CD1c-positive myeloid dendritic cell (primary cell): Measurements from ENCODE around the gene SEMA7A.
A peak's percentile ranks its signal among the peaks of the same experiment; 100 is the strongest.

ENCODE experiments used
- DNase-seq: peaks from one replicate; pipeline ENCODE4 v3.0.0-alpha.2; 2016; ENCODE audit errors: extremely low spot score

The SEMA7A gene

DNA sequence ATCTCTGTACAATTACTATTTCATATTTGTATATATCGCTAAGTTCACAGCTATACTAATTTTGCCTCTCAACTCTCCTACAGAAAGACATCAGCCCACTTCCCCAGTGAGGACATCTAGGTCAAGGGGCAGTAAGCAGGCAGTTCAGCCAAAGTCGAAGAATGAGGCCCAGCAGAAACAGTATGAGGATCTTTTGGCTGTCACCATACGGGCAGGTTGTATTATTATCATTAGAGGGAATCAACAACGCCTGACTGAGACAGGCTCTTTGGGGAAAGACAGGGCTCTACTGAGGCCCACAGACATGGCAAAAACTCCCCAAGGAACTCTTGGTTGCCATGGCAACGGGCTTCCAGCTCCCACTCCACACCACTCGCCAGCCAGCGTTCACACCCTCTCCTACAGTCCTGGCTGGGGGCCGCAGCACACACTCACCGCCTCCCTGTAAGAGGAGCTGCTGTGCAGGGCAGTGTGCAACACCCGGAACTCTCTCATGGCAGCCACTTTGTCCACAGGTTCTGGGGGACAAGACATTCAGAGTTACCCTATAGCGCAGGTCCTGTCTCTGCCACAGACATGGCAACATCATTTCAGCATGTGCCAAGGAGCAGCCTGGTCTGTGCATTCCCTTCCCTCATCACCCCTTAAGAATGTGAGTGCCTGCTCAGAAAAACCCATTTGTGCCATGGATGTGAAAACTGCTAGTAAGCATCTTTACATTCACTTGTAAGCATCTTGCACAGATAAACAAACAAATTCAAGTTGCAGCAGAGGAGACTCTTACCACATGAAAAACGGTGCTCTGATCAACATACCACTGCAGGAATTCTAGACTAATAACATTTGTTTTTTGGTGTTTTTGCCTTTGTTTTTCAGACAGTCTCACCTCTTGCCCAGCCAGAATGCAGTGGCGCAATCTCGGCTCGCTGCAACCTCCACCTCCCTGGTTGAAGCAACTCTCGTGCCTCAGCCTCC is 18.4 kb upstream of the SEMA7A start:
- no peak for DNase-seq

DNA sequence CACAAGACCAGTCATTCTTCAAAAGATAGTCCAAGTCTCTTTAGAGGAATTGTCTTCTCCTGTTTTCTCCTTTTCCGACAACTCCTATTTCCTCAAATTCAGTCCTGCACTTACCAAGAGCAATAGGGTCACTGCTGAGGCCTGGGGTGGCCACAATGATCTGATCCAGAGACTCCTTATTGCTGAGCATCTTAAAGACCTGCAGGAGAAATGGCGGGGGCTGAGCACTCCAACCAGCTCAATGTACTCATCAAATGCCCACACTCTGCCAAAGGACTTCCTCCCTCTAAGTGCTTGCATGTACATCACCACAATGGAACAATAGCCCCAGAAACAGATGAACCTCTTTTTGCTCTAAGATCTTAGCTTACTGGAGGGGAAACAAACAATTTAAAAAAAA is 17.6 kb upstream of the SEMA7A start:
- DNase-seq = no peak

DNA sequence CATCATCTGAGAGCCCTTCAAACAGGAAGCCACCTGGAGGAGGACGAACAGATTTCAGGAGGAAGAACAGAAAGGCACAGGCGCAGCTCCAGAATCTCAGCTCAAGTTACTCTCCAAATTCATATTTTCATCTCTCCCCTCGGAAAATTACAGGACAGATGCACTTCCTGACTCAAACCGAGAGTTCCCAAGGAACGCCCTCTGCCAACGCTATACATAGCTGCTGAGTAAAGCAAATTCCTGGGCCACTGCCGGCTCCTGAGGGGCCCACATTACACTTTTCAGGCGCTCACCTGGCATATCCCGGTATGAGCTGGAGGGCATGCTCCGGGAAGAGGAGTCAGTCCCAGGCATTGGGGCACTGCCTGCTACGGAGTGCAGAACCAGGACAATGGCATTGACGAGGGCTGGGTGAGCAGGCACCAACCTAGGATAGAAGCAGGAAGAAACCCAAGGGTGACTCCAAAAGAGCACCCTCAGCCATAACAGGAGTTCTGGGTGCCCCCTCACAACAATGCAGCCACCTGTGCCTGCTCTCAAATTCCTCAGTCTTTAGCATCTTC is 16.0 kb upstream of the SEMA7A start:
- DNase-seq = no peak

DNA sequence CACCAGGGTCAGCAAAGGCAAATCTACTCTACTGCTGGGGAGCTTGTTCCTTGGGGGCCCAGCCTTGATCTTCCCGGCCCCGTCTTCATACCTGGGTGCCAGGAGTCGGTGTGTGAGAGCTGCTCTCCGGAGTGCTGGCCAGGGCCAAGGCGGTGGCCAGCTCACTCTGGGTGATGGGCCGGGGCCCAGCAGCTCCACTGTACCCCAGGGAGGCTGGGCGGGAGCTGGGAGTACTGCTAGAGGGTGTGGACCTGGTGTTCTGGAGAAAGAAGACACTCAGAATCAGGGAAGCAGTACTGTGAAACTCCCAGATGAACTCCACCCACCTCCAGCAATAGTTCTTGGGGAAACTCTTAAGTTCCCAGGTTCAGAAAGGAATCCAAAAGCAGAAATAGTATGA is 15.3 kb upstream of the SEMA7A start:
- no peak for DNase-seq

DNA sequence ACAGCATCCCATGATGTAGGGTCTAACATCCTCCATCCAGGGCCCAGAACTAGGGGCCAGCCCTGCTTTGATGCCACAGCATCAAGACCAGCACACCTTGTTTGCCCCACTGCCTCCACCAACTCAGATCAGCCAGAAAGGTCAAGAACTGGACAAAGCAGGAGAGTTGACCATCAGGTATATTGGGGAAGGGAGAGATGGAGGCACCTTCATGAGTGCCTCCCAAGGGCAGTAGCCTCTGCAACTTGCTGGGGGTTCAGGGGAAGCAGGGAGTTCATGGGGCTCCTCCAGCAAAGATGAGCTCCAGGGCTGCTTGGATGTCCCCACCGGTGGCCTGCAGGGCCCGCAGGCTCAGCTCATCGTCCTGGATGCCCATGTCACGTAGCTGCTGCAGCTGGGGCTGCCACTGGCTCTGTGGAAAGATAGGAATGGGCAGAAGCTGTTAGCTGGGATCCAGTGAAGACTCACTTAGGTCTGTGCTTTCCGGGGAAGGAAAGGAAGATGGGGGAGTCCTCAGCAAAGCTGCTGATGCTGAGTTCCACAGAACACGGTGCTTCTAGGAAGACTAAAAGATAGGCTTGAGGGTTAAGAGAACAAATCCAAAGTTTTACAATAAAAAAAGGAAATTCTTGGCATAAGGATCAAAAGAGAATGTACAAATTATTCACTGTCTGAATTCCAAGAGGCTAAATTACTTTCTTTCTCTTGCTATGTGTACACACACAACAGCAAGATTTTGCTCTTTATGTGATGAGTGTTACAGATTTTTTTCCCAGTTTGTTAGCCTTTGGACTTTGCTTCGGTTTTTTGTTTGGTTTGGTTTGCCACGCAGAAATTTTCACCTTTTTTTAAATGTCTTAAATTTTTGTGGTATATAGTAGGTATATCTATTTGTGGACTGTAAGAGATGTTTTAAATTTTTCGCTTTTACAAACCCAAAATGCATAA is 12.3 kb upstream of the SEMA7A start:
- DNase-seq = no peak

DNA sequence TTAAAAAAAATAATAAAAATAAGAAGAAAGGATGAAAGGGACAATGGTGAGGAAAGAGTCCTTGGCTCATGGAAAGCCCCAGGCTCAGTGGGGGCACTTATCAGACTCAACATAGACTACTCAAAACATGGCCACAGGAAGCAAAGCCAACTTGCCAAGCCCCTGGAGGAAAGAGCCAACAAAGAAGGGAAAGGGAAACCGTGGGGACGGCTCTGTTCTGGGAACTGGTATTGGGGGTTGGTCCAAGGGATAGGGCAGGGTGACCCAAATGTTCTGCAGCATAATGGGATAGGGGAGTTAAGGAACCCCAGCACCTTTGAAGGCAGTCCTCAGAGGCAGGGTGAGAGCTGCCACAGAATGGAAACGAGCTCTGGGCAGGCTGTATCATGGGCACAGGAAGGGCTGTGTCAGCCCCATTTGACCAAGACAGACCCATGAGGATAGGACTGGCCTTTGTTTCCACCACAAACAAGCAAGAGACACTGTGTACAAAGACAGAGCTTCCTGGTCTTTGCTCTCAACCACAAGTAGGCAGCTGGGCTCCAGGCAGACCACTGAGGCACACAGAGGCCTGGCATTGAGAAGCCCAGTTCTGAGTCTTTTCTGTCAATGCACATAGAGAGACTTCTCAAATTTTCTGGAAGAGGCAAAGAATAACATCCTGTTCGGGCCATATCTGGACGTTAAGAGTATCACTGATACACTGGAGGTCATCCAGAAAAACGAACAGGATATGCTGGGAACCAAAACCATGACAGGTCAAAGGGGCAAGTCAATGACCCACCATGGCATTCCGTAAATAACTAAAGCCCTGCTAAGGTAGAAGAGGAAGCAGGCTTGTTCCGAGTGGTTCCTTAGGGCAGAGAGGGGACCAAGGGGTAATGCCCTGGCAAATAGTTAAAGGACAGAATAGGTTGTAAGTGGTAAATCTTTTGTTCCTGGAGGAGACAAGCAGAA is 10.6 kb upstream of the SEMA7A start:
- no peak for DNase-seq

DNA sequence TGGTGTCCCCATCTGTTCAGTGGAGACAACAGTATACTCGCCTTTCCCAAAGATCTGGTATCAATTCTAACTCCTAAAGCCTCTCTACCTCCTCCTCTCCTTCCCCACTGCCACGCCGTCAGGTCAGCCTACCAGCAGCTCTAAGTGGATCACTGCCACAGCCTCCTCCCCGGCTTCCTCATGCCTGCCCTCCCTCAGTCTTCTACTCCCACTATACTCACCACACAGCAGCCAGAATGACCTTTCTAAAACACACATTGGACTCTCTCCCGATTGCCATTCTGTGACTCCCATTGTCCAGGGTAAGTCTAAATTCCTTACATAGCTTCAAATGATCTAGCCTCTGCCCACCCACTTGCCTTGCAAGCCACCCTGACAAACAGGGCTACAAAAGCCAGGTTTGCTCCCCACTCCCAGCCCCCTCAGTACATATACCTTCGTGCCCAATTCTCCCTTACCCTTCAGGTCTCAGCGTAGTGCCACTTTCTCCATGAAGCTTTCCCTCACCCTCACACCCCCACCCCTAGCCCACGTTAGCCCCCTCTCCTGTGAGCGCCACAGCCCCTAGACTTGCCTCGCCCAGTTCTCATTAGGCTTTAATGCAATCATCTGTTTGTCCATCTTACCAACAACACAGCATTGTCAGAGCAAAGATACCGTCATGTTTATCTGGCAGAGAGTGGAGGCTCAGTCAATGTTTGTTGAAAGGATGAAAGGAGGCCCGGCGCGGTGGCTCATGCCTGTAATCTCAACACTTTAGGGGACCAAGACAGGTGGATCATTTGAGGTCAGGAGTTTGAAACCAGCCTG is 9.5 kb upstream of the SEMA7A start:
- no peak for DNase-seq

DNA sequence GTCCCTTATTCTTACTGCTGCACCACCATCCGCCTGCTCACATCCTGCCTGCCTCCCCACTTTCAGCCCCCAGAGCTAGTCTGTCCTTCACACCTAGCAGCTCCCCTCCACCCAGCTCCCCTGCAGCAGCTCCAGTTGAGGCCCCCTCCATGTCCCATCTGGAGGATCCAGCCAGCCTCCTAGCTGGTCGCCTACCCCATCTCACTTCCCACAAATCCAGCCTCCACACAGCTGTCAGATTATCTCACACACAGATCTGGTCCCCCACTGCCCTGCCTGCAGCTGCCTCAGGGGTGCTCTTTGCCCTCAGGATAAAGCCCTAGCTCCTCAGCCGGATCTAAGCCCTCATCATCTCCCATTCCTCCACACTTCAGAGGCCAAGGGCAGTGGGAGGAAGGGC is 8.8 kb upstream of the SEMA7A start:
- DNase-seq = no peak

DNA sequence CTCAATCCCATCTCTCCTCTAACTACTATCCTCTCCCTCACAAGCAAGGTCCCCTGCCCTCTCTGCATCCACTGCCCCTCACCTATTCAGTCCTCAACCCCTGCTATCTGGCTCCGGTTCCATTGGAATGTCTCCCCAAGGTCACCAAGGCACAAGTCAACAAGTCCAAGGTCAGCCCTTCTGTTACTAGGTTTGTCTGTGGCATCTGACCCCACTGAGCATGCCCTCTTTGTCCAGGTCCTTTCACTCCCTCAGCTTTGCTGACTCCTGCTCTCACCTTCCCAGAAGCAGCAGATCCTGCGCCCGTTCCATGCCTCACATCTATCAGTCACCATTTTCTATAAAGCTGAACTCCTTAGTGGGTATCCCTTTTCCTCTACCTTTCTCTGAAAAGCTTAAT is 8.3 kb upstream of the SEMA7A start:
- DNase-seq = no peak

DNA sequence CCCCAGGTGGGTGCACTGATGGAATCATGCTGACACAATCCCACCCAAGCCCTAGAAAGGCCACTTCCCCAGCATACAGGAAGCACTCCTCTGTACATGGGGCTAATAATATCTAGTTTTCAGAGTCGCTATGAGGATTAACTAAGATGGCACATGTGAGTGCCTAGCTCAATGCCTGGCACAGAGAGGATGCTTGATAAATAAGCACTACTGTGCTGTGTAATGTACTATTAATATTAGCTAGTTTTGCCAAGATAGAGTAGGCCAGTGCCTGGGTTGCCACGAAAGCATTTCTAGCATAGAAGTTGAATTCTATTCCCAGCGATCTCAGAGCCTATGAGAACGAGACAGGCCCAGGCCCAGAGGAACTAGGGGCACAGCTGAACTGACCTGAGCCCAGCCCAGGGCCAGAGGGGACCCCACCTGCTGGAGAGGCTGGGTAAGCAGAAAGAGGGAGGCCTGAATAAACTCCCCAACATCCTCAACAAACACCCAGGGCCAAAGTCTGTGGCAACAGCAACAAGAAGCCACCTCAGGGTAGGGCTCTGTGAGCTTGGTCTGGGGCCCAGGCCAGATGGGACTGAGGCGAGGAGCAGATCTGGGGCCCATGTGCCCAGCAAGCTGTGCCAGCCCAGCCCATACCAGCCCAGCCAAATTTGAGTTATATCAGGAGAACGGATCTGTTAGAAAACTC is 7.6 kb upstream of the SEMA7A start:
- no peak for DNase-seq

DNA sequence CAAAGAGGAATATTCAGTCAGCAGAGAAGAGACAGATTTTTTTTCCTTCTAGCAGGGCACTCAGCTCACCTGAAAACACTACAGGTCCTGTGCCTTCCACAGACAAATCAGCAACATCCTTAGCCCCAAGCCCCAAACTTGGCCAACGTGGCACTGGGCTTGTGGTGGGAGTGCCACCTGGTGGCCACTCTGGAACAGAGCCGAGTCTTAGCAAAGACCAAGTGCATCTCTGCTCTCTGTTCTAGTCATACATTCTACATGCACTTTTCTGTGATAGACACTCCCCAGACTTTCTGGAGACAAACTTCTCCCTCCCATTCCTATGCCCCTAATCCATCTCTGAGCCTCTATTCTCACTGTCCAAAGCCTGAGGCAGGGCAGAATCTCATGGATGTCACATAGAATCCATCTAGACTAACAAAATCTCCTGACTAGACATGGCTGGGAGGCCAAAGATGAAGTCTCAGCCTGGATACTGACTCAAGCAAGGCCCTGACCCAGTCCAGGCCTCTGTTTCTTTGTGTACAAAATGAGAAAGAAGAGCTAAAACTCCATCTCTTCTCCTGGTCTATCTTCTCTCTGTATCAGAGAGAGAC is 5.1 kb upstream of the SEMA7A start:
- peak; percentile 82 for DNase-seq

DNA sequence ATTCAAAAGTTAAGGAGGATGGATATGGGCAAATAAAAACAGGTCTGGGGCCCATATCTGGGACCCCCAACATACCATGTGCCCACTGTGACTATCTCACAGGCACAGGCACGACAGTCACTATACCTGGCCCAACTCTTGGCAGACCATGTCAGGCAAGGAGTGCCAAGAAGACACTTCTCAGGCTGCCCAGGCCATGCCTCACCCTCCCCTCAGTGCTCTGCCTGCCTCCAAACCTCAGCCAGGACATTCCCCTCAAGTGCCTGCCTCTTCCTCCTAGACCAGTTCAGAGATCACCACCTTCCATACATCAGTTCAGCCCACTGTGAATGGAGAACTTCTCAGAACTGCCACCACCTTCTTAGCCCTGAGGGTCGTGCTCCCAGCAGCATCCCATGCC is 4.4 kb upstream of the SEMA7A start:
- DNase-seq = no peak

DNA sequence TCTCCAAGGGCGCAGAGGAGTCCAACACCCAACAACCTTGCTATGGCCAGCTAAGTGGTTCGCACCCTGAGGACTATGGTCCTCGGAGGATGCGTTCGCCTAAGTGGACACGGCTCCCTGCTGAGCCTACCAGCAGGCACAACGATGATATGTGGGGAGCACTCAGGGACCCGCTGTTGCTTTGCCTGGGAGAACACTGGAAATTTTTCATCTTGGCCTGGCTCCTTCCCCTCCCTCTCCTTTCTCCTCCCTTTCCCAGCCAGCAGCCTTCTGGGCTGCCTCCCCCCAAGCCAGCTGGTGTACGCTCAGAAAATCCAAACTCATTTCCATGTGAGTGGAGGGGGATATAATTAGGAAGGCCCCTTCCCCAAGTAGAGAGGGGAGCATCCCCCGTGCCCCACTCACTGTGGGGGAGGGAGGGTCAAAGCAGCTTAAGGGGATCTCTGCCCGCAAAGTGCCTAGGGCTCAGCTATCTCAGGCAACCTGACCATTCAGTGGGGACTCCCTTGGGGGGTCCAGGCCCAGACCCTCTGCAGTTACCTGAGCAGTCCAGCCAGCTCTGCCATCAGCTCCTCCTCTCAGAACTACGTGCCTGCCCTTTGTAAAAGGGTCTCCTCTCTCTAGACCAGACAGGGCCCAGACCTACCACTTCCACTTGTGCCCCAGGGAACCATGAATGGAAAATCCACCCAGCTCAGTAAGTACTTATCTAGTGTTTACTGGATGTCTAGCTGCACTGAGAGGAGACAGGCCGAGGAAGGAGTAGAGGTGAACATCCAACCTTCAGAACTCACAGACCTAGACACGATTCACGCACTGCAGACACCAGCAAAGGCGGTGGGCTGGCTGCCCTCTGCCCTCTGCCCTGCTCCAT is 742 bp upstream of the SEMA7A start:
- no peak for DNase-seq

DNA sequence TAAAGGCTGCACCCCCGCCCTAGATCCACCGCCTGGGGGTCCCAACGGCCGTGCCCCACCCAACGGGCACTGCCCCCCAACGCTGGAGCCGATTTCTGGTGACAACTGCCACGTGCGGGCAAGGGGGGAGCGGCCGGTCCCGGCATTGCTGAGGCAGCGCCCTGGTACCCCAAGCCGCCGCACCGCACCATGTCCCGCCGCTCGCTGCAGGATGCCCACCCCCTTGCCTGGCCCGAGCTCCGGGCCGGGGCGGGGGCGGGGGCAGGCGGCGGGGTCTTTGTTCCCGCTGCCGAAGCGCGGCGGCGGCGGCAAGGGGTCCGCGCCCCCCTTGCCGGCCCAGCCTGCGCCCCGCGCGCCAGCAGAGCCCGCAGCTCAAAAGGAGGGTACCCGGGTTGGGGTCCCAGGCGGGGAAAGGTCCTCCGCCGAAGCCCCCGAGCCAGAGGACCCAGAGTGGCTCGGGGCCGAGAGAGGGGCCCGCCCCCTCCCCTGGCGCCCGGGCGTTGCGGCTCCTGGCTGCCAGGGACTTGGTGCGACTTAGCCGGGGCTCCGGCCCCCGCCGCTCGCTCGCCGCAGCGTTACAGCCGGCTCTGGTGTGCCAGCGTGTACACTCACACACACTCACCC is 678 bp downstream of the SEMA7A start:
- no peak for DNase-seq

DNA sequence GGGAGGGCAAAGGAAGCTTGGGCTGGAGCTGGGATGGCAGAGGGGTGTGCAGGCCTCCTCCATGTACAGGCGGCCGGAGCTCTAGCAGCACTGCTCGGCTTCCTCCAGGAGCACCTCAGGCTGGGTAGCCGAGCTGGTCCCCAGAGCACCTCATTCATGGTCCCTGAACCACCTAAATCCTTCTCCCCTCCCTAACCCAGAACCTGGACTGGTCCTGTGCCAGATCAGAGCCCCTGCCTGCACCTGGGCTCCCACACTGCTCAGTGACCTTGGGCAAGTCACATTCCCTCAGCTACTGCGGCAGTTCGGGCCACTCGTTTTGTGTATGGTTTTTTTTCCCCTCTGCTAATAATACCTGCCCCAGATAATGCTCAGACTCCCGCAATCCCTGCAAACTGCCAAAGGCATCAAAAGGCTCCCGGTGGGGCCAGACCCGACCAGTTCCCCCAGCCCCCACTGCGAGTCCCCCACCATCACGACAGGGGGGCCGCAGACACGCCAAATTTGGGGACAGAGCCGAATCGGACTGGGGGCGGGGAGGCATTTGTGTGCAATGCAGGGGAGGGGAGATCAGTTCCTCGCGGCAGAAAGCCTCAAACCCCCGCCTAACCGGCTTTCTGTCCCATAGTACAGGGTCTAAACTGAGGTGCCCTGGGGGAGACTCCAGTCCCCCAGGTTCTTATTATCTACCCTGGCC is 1.3 kb downstream of the SEMA7A start:
- no peak for DNase-seq

DNA sequence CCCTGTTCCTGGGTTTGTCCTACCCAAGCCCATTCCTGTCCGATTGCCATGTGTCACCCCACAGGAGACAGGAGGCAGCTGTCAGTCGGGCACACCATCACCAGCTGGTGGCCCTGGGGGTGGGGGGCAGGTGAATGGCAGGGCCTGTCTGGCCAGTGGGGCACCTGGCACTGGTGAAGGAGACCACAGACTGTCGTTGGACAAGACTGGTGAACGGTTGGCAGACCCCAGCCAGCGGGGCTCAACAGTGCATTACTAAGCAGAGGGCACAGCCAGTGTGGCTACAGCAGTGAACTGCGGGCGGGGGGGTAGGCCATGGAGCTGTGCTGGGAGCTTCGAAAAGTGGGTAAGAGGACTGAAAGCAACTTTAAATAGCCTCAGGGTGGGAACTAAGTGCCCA is 2.1 kb downstream of the SEMA7A start:
- DNase-seq = no peak

DNA sequence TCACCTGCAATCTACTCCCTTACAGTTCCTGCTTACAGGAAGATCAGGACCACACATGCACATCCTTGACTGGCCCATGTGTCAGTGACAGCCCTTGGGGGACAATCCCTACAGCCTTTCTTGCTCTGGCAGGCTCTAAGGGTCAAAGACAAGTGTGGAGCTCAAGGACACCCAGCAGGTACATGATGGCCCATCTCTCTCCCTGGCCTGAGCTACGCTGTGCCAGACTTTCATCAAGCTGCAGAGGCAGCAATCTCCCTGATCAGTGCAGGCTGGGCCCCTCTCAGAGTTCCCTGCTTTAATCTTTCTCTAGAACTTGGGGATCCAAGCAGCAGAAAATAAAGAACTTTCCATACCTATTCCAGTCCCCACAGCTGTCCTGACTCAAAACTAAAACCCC is 2.6 kb downstream of the SEMA7A start:
- DNase-seq = no peak
